Hepatocyte (in vitro differentiated cells): ENCODE results near the gene DUOX1. TPM values are rescaled to one million over a fixed set of nuclear protein-coding genes. Genes with fewer than 3 reads are reported as not detected.

Source experiments
- DNase-seq: peaks from one replicate; pipeline ENCODE4 v3.0.0-alpha.2; 2016; ENCODE audit warnings: low spot score
- H2AFZ ChIP-seq: fragments of 200-600 bp; sonication (generic); 2 replicates; pipeline ENCODE4 v1.6.0; 2016; ENCODE audit warnings: antibody characterized with exemption, mild to moderate bottlenecking
- H3K27ac ChIP-seq: fragments of 200-600 bp; sonication (generic); 2 replicates; pipeline ENCODE4 v1.5.1; 2016; ENCODE audit warnings: mild to moderate bottlenecking
- H3K27me3 ChIP-seq: fragments of 200-600 bp; sonication (generic); 2 replicates; pipeline ENCODE4 v1.6.1; 2016
- H3K36me3 ChIP-seq: fragments of 200-600 bp; sonication (generic); replicated peaks from 2 replicates; pipeline ENCODE4 v1.5.1; 2016; ENCODE audit warnings: low read depth; ENCODE audit not compliant: insufficient read depth
- H3K4me1 ChIP-seq: fragments of 200-600 bp; sonication (generic); 2 replicates; pipeline ENCODE4 v1.5.1; 2016; ENCODE audit warnings: mild to moderate bottlenecking, moderate library complexity; ENCODE audit not compliant: insufficient read depth
- H3K4me2 ChIP-seq: fragments of 200-600 bp; sonication (generic); 2 replicates; pipeline ENCODE4 v1.6.0; 2016
- H3K4me3 ChIP-seq: fragments of 200-600 bp; sonication (generic); 2 replicates; pipeline ENCODE4 v1.5.1; 2016; ENCODE audit warnings: mild to moderate bottlenecking
- H3K79me2 ChIP-seq: fragments of 200-600 bp; sonication (generic); 2 replicates; pipeline ENCODE4 v1.6.0; 2017; ENCODE audit warnings: mild to moderate bottlenecking
- H3K9me2 ChIP-seq: fragments of 200-600 bp; sonication (generic); replicated peaks from 2 replicates; pipeline ENCODE4 v1.6.0; 2017; ENCODE audit warnings: mild to moderate bottlenecking; ENCODE audit not compliant: insufficient read depth
- H3K9me3 ChIP-seq: fragments of 200-600 bp; sonication (generic); 2 replicates; pipeline ENCODE4 v1.5.1; 2016; ENCODE audit warnings: low read depth, mild to moderate bottlenecking
- H4K20me1 ChIP-seq: fragments of 200-600 bp; sonication (generic); 2 replicates; pipeline ENCODE4 v1.6.0; 2016; ENCODE audit warnings: mild to moderate bottlenecking; ENCODE audit not compliant: insufficient read depth, poor library complexity, severe bottlenecking
- CTCF ChIP-seq: fragments of 200-600 bp; sonication (generic); IDR thresholded peaks from 2 replicates; pipeline ENCODE4 v1.5.1; 2016; ENCODE audit warnings: antibody characterized with exemption, mild to moderate bottlenecking; ENCODE audit not compliant: poor library complexity
- EZH2 ChIP-seq: fragments of 200-600 bp; sonication (generic); IDR thresholded peaks from 2 replicates; pipeline ENCODE4 v1.6.1; 2016; ENCODE audit warnings: antibody characterized with exemption, mild to moderate bottlenecking, borderline replicate concordance
- EZH2phosphoT487 ChIP-seq: fragments of 200-600 bp; sonication (generic); IDR thresholded peaks from one replicate; pipeline ENCODE4 v1.6.1; 2018; ENCODE audit warnings: antibody characterized with exemption, mild to moderate bottlenecking, low read depth, moderate library complexity; ENCODE audit not compliant: unreplicated experiment, severe bottlenecking
- WGBS: methylation state at CpG from one replicate; pipeline ENCODE4 v1.1.6; 2016; ENCODE audit warnings: low lambda C conversion rate; ENCODE audit errors: missing lambda C conversion rate; 5-methylcytosine and 5-hydroxymethylcytosine counted together
- polyA plus RNA-seq: library from polyadenylated mRNA; unstranded; fragments of >200 nt; fragmentation: Nextera tagmentation; extraction: Ambion mirVana; gene quantifications from 2 replicates; pipeline ENCODE4 v1.2.1, GENCODE V29; 2016
- total RNA-seq: library from RNA; depleted of rRNA; stranded (reverse); fragments of >200 nt; gene quantifications from 2 replicates; pipeline ENCODE4 v1.2.3, GENCODE V29; 2014

DUOX1 gene
- total and polyA plus RNA-seq, 2 experiments from 2014 or later, result 3.3 to 7.7 TPM

- TF ChIP-seq EZH2phosphoT487, result no peak
- TF ChIP-seq EZH2, result no peak
- TF ChIP-seq CTCF, result no peak
- 93% methylated on average over 3 of the region's 3 CpGs for WGBS
- H3K79me2 ChIP-seq, result no peaks in the 10 kb centered on the region
- no peaks in the 10 kb centered on the region for H3K36me3 ChIP-seq
- H3K4me2 ChIP-seq, result no peak overlapping the region
- no peak overlapping the region for H2AFZ ChIP-seq
- peaks cover 20% of the 10 kb centered on the region for H3K4me1 ChIP-seq
- DNase-seq, result no peak
- H3K4me3 ChIP-seq, result no peak overlapping the region
- peak overlapping the region; percentile 18 for H3K27ac ChIP-seq
- H4K20me1 ChIP-seq, result no peaks in the 10 kb centered on the region
- no peaks in the 10 kb centered on the region for H3K9me3 ChIP-seq
- no peaks in the 10 kb centered on the region for H3K9me2 ChIP-seq
- H3K27me3 ChIP-seq, result peaks cover 55% of the 10 kb centered on the region
These were observed 1.7 kb downstream of the DUOX1 start for GRCh38 chr15:45131510-45131909.

GRCh38 chr15:45132844-45133560 lies 3.2 kb downstream of the DUOX1 start:
- H3K4me1 ChIP-seq, result peaks cover 20% of the 10 kb centered on the region
- H3K79me2 ChIP-seq, result no peaks in the 10 kb centered on the region
- 83% methylated on average over 3 of the region's 3 CpGs for WGBS
- TF ChIP-seq CTCF, result no peak
- no peak for TF ChIP-seq EZH2
- TF ChIP-seq EZH2phosphoT487, result no peak
- DNase-seq, result no peak
- H3K9me2 ChIP-seq, result no peaks in the 10 kb centered on the region
- no peak overlapping the region for H3K27ac ChIP-seq
- H3K4me3 ChIP-seq, result no peak overlapping the region
- H3K27me3 ChIP-seq, result peaks cover 49% of the 10 kb centered on the region
- no peaks in the 10 kb centered on the region for H4K20me1 ChIP-seq
- H3K4me2 ChIP-seq, result no peak overlapping the region
- H3K9me3 ChIP-seq, result no peaks in the 10 kb centered on the region
- H2AFZ ChIP-seq, result no peak overlapping the region
- H3K36me3 ChIP-seq, result no peaks in the 10 kb centered on the region

GRCh38 chr15:45133561-45133920 lies 3.7 kb downstream of the DUOX1 start:
- Histone ChIP-seq H2AFZ (no peak overlapping the region), H3K36me3 (no peaks in the 10 kb centered on the region), H3K27ac (no peak overlapping the region), H3K4me2 (no peak overlapping the region), H4K20me1 (no peaks in the 10 kb centered on the region), H3K4me1 (peaks cover 20% of the 10 kb centered on the region), H3K79me2 (no peaks in the 10 kb centered on the region), H3K9me3 (no peaks in the 10 kb centered on the region), H3K9me2 (no peaks in the 10 kb centered on the region), H3K27me3 (peaks cover 43% of the 10 kb centered on the region), H3K4me3 (no peak overlapping the region)
- no peak for TF ChIP-seq CTCF
- no peak for TF ChIP-seq EZH2
- no peak for TF ChIP-seq EZH2phosphoT487
- WGBS, result 86% methylated on average over 5 of the region's 5 CpGs
- no peak for DNase-seq
